ENCODE data around the gene LILRA5. TPM values are rescaled to one million over a fixed set of nuclear protein-coding genes. Genes with fewer than 3 reads are reported as not detected.
"Not testable (repeated sequence)": the region's sequence is repeated elsewhere in the genome, so short reads cannot be mapped to it uniquely, and the experiment has no call there.

LILRA5 gene
- polyA plus RNA-seq, 1 donor from 2014 or later: not detected

- not testable (repeated sequence) for H3K4me2 ChIP-seq (ENCODE audit: low read length); H3K79me2 ChIP-seq (replicated peaks; ENCODE audit: insufficient read depth, low read length); H3K27me3 ChIP-seq (ENCODE audit: insufficient read depth, low read depth, low read length); H3K4me3 ChIP-seq (ENCODE audit: low read length); H3F3A ChIP-seq (ENCODE audit: insufficient read depth, low read length, poor library complexity, severe bottlenecking); H3K9me2 ChIP-seq (ENCODE audit: insufficient read depth, low read length); H3K9me3 ChIP-seq (ENCODE audit: low read length); H4K20me1 ChIP-seq (ENCODE audit: insufficient read depth); H3K9ac ChIP-seq (ENCODE audit: low read length); H2AFZ ChIP-seq (ENCODE audit: low read depth, low read length); H3K27ac ChIP-seq (ENCODE audit: low read length); H3K36me3 ChIP-seq (ENCODE audit: insufficient read depth, low read length)
Measured at GRCh38 chr19:54322295-54322694, 9.3 kb upstream of the LILRA5 start.

DNA sequence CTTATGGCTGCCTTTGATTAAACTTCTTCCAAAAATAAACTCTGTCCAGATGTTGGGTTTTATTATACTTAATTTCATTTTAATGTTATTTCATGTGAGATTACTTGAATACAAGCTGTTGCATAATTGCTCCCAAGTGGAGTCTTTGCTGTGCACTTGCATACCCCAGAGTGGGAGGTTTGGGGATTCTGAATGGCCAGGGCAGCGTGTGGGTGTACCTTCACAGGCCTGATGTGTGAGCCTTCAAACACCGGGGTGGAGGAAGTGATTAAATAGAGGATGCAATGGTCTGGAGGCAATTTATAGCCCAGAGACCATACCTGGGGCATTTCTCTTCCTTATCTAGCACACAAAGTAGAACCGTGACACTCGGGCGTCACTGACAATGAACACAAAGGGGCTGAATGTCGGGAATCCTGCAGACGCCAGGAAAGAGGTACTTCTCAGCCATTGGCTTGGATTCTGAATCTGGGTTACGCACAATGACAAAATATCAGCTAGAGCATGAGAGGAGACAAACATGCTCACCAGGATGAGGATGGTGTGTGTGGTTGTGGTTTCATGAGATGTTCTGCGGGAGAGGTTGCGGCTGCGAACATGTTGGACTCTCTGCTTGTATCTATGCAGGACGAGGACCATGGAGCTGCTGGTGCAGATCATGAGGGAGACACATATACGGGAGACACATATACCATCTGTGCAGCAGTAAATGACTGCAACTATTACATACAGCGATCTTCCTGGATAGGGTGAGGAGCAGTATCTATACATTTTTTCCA is 7.1 kb upstream of the LILRA5 start:
- no peaks in the 10 kb centered on the region for H4K20me1 ChIP-seq (ENCODE audit: insufficient read depth)
- H3K36me3 ChIP-seq (ENCODE audit: insufficient read depth, low read length): no peaks in the 10 kb centered on the region
- H3K4me2 ChIP-seq (ENCODE audit: low read length): no peak overlapping the region
- no peaks in the 10 kb centered on the region for H3K9me3 ChIP-seq (ENCODE audit: low read length)
- H3K27me3 ChIP-seq (ENCODE audit: insufficient read depth, low read depth, low read length): no peaks in the 10 kb centered on the region
- no peak overlapping the region for H3K9ac ChIP-seq (ENCODE audit: low read length)
- no peak overlapping the region for H2AFZ ChIP-seq (ENCODE audit: low read depth, low read length)
- no peaks in the 10 kb centered on the region for H3F3A ChIP-seq (ENCODE audit: insufficient read depth, low read length, poor library complexity, severe bottlenecking)
- H3K9me2 ChIP-seq (ENCODE audit: insufficient read depth, low read length): no peaks in the 10 kb centered on the region
- no peaks in the 10 kb centered on the region for H3K79me2 ChIP-seq (replicated peaks; ENCODE audit: insufficient read depth, low read length)
- H3K4me3 ChIP-seq (ENCODE audit: low read length): no peak overlapping the region
- TF ChIP-seq, protein P1, sequence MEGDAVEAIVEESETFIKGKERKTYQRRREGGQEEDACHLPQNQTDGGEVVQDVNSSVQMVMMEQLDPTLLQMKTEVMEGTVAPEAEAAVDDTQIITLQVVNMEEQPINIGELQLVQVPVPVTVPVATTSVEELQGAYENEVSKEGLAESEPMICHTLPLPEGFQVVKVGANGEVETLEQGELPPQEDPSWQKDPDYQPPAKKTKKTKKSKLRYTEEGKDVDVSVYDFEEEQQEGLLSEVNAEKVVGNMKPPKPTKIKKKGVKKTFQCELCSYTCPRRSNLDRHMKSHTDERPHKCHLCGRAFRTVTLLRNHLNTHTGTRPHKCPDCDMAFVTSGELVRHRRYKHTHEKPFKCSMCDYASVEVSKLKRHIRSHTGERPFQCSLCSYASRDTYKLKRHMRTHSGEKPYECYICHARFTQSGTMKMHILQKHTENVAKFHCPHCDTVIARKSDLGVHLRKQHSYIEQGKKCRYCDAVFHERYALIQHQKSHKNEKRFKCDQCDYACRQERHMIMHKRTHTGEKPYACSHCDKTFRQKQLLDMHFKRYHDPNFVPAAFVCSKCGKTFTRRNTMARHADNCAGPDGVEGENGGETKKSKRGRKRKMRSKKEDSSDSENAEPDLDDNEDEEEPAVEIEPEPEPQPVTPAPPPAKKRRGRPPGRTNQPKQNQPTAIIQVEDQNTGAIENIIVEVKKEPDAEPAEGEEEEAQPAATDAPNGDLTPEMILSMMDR (IDR thresholded peaks at IDR 0.05; ENCODE audit: poor library complexity, severe bottlenecking): no peak
- TF ChIP-seq MXI1 (conservative IDR thresholded peaks at IDR 0.05; ENCODE audit: poor library complexity, severe bottlenecking) (no peak), EP300 (conservative IDR thresholded peaks at IDR 0.05; ENCODE audit: poor library complexity, severe bottlenecking) (no peak), SMC3 (conservative IDR thresholded peaks at IDR 0.05; ENCODE audit: poor library complexity) (no peak), RAD21 (conservative IDR thresholded peaks at IDR 0.05) (no peak), TAF1 (IDR thresholded peaks at IDR 0.05; ENCODE audit: low read depth) (no peak), POLR2AphosphoS5 (IDR thresholded peaks at IDR 0.05) (no peak), REST (IDR thresholded peaks at IDR 0.05; ENCODE audit: borderline replicate concordance) (no peak), EZH2 (IDR thresholded peaks at IDR 0.05; ENCODE audit: borderline replicate concordance, insufficient read depth, low read length, poor library complexity, severe bottlenecking) (no peak)
- no peak overlapping the region for H3K27ac ChIP-seq (ENCODE audit: low read length)
